Activated CD4-positive, alpha-beta T cell treated with anti-CD3 and anti-CD28 coated beads, Interleukin-2, amount 50 U/mL, for 1 hour (primary cell): ENCODE results near the gene KDELR3.
"Not testable (repeated sequence)": the region's sequence is repeated elsewhere in the genome, so short reads cannot be mapped to it uniquely, and the experiment has no call there.

Experiments
- DNase-seq: peaks from one replicate; pipeline ENCODE4 v3.0.0-alpha.2; 2020

KDELR3 gene

GRCh38 chr22:38456841-38457699 lies 10.8 kb upstream of the KDELR3 start:
- no peak for DNase-seq

- no peak for DNase-seq
These were observed 7.5 kb upstream of the KDELR3 start for GRCh38 chr22:38460426-38460840.

DNA sequence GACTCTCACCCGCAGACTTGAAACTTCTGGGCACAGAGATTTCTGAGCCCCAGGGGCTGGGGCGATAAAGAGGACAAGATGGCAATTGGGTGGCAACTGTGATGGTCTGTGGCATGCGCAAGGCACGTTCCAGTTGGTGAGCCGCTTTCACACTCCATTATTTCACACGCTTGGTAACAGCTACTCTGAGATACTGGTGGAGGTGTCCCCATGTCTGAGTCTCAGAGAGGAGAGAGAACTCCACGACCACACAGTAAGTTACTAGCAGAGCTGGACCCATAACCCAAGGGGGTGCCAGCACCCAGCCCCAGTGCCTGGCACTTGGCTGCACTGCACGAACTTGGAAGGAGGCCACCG lies 6.9 kb upstream of the KDELR3 start:
- no peak for DNase-seq

GRCh38 chr22:38461414-38462081 lies 6.3 kb upstream of the KDELR3 start:
- DNase-seq, result peak; percentile 44

- DNase-seq, result no peak
These were observed 4.7 kb upstream of the KDELR3 start for GRCh38 chr22:38462960-38463784.

DNA sequence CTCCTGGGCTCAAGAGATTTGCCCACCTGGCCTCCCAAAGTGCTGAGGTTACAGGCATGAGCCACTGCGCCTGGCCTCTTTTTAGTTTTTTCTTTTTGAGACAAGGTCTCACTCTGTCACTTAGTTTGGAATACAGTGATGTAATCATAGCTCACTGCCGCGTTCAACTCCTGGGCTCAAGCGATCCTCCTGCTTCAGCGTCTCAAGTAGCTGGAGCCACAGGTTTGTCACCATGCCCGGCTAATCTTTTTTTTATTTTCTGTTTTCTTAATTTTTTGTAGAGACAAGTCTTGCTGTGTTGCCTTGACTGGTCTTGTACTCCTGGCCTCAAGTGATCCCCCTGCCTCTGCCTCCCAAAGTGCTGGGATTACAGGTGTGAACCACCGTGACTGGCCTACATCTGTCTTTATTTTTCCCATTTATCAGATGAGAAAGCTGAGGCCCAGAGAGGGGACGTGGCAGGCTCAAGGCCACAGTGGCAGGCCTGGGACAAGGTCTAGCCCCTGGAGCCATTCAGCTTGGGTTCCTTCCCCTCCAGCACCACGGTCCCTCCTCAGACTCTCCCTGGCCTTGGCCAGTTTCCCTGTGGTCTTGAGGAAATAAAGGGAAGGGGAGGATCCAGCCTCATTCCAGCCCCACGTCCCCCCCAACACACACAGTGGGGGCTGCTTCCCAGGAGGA lies 2.8 kb upstream of the KDELR3 start:
- no peak for DNase-seq

DNA sequence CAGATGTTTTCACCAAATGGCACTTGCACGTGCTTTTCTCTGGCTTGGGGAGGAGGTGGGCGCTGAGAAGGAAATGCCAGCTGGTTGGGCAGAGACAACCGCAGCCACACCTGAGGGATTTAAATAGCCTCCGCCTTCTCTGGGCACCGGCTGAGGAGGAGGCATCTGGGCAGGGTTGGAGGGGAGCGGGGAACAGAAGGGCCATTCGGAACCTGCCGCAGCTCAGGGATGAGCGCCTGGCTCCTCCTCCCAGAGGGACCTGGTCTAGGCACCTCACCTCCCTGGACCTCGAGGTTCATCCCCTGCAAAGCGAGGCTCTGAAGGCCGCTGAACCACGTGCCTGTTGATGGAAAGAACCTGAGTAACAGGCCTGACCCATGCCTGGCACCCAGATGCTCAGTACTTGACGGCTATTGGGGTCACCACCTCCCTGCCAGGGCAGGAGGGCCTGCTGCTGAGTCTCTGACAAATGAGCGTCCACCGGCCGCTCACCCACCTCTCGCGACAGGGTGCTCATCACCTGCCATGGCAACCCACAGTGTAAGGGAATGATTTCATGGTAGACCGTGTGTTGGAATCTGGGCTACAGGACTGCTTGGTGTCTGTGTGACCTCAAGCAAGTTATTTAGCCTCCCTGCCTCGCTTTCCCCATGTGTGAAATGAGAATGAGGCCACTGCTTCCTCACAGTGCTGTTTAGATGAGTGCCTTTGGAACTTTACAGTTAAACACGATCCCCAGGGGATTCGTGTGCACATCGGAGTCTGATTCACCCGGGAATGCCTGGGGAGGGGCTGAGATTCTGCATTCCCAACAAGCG lies 2.0 kb upstream of the KDELR3 start:
- DNase-seq, result no peak

DNA sequence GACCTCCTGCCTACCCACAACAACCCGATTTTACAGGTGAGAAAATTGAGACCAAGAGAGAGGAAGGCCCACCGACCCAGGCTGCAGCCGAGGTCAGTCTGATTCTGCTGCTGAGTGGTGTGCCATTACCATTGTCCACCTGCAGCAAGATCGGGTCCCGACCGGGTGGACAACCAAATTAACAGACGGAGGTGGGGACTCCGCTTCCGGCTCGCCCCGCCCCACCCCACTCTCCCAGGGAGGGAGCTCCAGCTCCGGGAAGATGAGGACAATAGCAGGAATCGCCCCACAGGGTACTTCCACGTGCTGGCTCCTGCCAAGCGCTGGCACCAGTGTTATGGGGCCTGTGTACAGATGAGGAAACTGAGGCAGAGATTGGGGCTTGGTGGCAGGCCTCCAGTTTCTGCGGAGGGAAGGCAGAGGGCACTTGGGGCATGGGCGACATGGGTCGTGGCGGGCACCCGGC lies 425 bp upstream of the KDELR3 start:
- no peak for DNase-seq

DNA sequence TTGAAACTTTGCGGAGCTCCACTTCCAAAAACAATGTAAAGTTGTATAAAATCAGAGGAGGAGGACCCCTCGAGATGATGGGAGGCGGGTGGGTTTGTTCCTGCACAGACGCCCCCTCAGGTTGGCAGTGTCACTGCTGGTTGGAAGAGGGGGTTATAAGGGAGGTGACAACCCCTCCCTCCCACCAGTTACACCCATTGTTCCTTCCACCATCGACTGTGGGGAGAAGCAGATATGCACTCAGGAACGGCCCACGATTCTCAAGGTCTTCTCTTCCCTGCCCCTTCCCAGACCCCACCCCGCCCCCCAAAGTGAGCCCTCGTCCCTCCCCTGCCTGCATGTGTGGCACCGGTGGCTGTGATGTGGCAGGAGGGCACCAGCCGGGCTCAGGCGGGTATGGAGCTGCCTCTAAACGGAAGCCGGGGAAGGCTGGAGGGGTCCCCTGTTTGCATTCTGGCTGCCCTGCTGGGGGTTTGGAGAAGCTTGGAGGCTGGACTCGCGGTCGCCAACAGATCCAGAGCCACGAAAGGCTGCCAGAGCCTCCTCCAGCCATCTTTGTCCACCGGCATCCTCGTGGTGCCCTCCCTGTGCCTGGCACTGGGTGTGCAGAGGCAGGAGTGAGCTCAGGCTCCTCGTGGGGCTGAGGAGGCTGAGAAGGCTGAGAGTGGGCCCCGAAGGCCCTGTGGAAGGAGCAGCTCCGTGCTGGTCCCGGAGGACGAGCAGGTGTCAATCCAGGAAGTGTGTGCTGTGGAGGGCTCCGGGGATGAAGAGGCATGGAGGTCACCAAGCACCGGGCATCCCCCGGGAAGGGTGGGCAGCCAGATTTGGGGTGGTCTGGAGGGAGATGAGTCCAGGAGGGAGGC lies 778 bp downstream of the KDELR3 start:
- DNase-seq, result no peak

DNA sequence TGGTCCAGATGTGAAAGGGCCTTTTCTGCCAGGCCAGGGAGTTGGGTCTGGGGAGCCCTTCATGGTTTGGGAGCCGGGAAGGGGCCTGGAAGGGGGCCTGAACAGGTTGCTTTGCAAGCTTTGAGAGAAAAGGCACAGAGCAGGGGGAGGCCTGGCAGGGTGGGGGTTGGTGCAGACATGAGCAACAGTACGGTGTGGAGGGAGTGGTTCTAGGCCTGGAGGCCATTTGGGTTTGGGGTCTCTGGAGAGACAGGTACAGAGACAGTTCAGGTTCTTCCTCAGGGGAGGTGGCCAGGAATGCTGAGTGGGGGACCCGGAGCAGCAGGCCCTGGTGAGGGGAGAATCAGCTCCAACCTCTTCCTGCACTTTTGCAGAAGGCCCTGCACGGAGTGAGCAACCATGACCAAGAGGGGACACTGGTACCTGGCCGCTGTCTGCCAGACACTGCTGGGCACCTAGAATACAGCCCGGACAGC lies 1.4 kb downstream of the KDELR3 start:
- DNase-seq, result no peak

GRCh38 chr22:38470179-38470578 lies 2.3 kb downstream of the KDELR3 start:
- DNase-seq, result not testable (repeated sequence)

GRCh38 chr22:38471237-38471636 lies 3.3 kb downstream of the KDELR3 start:
- no peak for DNase-seq

DNA sequence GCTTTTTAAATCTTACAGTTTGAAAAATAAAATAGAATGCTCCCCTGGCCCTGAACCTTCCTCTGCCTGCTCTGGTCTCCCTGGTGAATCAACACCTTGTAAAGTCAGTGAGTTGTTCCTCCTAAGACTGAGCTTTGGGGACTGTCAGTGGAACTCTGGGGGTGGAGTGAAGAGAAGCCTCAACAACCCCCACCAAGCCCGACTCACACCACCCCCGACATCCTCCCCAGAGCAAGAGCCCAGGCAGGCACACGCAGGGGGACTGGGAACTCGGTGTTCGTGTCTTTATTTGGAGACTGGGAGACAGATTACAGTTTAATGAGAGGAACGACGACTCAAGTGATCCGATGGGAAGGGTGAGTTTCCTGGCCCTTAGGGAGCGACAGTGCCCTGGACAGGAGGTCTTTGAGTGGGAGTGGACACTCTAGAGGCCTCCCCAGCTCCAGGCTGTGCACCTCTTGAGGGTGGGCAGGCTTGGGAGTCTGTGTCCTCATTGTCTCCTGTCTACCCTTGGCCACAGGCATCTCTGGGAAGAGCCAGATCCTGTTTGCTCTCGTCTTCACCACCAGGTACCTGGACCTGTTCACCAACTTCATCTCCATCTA lies 6.2 kb downstream of the KDELR3 start:
- DNase-seq, result no peak

DNA sequence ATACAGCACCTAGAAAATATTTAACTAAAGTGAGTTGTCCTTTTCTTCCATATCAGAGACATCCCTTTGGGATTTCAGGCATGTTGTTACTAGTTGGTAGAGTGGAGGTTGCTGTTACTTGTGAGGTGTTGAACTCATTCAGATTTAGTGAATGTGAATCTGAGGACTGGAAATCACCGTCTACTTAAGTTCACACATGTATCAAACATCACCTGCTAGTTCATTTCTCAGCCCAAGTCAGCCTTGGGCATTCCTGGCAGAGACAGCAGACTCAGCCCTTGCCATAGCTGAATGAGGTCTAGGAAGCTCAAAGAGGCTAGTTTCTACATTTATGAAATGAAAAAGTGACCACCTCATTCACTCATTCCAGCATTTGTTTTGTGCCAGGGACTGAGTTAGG lies 9.7 kb downstream of the KDELR3 start:
- no peak for DNase-seq

GRCh38 chr22:38479096-38479837 lies 11.4 kb downstream of the KDELR3 start:
- DNase-seq, result no peak

DNA sequence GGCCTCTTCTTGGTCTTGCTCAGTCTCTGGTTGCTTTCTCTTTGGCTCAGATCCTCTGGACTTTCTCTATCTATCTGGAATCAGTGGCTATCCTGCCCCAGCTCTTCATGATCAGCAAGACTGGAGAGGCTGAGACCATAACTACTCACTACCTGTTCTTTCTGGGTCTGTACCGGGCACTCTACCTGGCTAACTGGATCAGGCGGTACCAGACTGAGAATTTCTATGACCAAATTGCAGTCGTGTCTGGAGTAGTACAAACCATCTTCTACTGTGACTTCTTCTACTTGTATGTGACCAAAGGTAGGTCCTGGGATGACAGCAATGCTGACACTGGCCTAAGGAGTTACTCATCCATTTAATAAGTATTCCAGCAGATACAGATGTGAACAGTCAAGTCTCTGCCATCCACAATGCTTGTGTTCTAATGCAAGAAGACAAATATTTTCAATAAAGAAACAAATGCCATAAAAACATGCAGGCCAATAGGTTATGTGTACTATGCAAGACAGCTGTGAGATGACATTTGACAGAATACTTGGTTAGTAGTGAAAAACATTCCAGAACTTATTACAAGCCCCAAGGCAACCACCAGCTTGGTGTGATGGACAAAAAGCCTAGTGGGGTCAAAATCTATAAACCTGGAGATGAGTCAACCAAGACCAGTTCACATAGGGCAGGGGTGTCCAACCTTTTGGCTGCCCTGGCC lies 13.4 kb downstream of the KDELR3 start:
- DNase-seq, result no peak

GRCh38 chr22:38481871-38482332 lies 14.0 kb downstream of the KDELR3 start:
- DNase-seq, result no peak

DNA sequence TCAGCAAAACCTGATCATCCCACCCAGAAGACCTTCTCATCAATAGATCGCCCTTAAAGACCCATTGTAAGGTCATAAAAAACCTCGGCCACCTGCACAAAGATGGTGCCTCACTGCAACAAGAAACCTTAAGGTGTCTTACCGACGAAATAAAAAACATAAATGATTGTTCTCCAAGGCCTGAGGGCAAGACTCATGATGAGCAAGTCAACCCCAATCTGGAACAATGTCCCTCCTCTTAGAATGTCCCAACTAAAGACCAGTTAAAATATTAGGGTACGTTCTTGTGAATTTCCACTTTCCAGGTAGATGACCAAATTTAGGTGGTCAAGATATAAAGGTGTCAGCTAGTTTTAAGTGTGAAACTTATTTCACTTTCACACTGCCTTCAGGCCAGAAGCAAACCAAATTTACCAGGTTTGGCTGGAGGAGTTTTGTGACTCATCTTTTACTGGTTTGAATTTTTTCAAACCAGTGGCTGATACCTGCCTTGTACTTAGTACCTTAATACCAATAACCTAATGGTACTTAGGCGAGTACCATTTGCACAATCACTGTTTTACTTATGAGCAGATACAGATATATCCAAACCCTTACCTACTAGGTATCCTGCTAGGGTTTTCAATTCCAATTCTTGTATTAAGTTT lies 14.9 kb downstream of the KDELR3 start:
- no peak for DNase-seq
